ENCODE measurements around the gene PPM1L. TPM values are rescaled to one million over a fixed set of nuclear protein-coding genes. Genes with fewer than 3 reads are reported as not detected.

The PPM1L gene
- total and polyA plus RNA-seq, 2 of the 13 experiments (the other 11 are each of a cell fraction or from before 2014, with no cell fraction given) = 0.22 to 1.4 TPM

DNA sequence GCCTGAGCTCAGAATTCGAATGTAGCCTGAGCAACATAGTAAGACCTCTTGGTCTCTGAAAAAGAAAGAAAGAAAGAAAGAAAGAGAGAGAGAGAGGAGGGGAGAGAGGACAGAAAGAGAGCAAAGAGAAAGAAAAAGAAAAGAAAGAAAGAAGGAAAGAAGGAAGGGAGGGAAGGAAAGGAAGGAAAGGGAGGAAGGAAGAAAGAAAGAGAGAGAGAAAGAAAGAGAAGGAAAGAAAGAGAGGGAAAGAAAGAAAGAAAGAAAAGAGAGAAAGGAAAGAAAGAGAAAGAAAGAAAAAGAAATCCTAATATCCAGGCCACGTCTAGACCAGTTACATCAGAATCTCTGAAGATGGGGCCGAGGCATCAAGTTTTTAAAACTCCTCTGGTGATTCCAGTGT, 50.7 kb downstream of the PPM1L start (continued):
- TF ChIP-seq NR1H2 (CRISPR knock-in tag; IDR thresholded peaks at IDR 0.05; ENCODE audit: borderline replicate concordance, low read depth) (no peak), XBP1 (CRISPR knock-in tag; IDR thresholded peaks at IDR 0.05) (no peak), YEATS4 (CRISPR knock-in tag; IDR thresholded peaks at IDR 0.05; ENCODE audit: borderline replicate concordance) (no peak), PHB2 (IDR thresholded peaks at IDR 0.05; ENCODE audit: partially characterized antibody) (no peak), ZSCAN9 (CRISPR knock-in tag; IDR thresholded peaks at IDR 0.05; ENCODE audit: borderline replicate concordance) (no peak)

DNA sequence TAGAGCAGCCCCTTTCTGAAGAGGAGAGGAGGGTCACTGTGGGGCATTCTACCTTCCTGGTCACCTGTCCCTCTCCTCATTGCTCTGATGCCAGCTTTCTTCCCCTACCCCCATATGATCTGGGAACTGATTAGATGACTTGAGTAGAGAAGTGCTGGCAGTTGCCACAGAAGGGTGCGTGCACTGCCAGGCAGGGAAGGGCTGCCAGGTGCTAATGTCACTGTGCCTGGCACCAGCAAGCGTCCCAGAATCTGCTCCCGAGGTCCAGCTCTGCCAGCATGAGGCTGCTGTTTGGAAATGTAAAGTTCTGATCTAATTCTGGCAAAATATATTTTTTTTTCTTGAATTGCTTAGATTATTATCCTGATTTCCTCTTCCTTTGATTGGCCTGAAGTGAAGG, 52.8 kb downstream of the PPM1L start:
- Histone ChIP-seq H4K20me1 (ENCODE audit: insufficient read depth, low read length) (no peaks in the 10 kb centered on the region), H3K36me3 (replicated peaks in 1 of 2; ENCODE audit: control insufficient read depth in 1 of 2, insufficient read depth in 2 of 2, low read length in 2 of 2) (no peaks in the 10 kb centered on the region), H3K79me2 (ENCODE audit: insufficient read depth, low read length) (no peaks in the 10 kb centered on the region), H3K4me2 (ENCODE audit: low read depth, low read length) (no peak overlapping the region), H2AFZ (ENCODE audit: low read length) (no peak overlapping the region), H3K4me3 (replicated peaks in 1 of 3; ENCODE audit: insufficient read depth in 1 of 3, low read depth in 2 of 3, low read length in 3 of 3) (no peak overlapping the region), H3K9me3 (ENCODE audit: low read length) (no peaks in the 10 kb centered on the region), H3K9ac (ENCODE audit: insufficient read depth, low read depth, low read length) (no peak overlapping the region), H3K27ac (ENCODE audit: extremely low read length, insufficient read depth, low read length) (no peak overlapping the region), H3K4me1 (ENCODE audit: insufficient read depth, low read length) (no peaks in the 10 kb centered on the region), H3K27me3 (ENCODE audit: control insufficient read depth in 1 of 2, insufficient read depth in 2 of 2, low read length in 2 of 2) (no peaks in the 10 kb centered on the region)
- intact Hi-C loops (cut with micrococcal nuclease; ENCODE audit: unreplicated experiment) (no loop called here), in situ Hi-C loops (cut with HindIII; ENCODE audit: extremely low pct_ligation_motif_present, low pct_unique_long_range_greater_than_20kb) (no loop called here)
- ChIA-PET POLR2A (no interaction called here), CTCF (ENCODE audit: low intra/inter-chr PET ratio, low total read pairs) (no interaction called here)
- no peak for ATAC-seq
- BruUV-seq (replicated peaks) = no TSS peak
- no peak for FAIRE-seq
- 23% methylated on average over 3 of the region's 3 CpGs for WGBS (ENCODE audit: low lambda C conversion rate)
- TF ChIP-seq SAFB2 (CRISPR knock-in tag; IDR thresholded peaks at IDR 0.05; ENCODE audit: borderline replicate concordance, low read depth) = no peak
- no peak for TF ChIP-seq STAG1 (CRISPR knock-in tag; IDR thresholded peaks at IDR 0.05)
- TF ChIP-seq, protein P1, sequence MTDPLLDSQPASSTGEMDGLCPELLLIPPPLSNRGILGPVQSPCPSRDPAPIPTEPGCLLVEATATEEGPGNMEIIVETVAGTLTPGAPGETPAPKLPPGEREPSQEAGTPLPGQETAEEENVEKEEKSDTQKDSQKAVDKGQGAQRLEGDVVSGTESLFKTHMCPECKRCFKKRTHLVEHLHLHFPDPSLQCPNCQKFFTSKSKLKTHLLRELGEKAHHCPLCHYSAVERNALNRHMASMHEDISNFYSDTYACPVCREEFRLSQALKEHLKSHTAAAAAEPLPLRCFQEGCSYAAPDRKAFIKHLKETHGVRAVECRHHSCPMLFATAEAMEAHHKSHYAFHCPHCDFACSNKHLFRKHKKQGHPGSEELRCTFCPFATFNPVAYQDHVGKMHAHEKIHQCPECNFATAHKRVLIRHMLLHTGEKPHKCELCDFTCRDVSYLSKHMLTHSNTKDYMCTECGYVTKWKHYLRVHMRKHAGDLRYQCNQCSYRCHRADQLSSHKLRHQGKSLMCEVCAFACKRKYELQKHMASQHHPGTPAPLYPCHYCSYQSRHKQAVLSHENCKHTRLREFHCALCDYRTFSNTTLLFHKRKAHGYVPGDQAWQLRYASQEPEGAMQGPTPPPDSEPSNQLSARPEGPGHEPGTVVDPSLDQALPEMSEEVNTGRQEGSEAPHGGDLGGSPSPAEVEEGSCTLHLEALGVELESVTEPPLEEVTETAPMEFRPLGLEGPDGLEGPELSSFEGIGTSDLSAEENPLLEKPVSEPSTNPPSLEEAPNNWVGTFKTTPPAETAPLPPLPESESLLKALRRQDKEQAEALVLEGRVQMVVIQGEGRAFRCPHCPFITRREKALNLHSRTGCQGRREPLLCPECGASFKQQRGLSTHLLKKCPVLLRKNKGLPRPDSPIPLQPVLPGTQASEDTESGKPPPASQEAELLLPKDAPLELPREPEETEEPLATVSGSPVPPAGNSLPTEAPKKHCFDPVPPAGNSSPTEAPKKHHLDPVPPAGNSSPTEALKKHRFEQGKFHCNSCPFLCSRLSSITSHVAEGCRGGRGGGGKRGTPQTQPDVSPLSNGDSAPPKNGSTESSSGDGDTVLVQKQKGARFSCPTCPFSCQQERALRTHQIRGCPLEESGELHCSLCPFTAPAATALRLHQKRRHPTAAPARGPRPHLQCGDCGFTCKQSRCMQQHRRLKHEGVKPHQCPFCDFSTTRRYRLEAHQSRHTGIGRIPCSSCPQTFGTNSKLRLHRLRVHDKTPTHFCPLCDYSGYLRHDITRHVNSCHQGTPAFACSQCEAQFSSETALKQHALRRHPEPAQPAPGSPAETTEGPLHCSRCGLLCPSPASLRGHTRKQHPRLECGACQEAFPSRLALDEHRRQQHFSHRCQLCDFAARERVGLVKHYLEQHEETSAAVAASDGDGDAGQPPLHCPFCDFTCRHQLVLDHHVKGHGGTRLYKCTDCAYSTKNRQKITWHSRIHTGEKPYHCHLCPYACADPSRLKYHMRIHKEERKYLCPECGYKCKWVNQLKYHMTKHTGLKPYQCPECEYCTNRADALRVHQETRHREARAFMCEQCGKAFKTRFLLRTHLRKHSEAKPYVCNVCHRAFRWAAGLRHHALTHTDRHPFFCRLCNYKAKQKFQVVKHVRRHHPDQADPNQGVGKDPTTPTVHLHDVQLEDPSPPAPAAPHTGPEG (CRISPR knock-in tag; IDR thresholded peaks at IDR 0.05) = no peak
- TF ChIP-seq IKZF4 (CRISPR knock-in tag; IDR thresholded peaks at IDR 0.05; ENCODE audit: borderline replicate concordance, low read depth, not compliant biosample characterization) = no peak
- no peak for TF ChIP-seq EEA1 (CRISPR knock-in tag; IDR thresholded peaks at IDR 0.05; ENCODE audit: borderline replicate concordance)
- DNase-seq (ENCODE audit: low spot score) = no peak

Measured in HepG2 (cell line).